Peyer's patch (tissue), 4 donors: ENCODE measurements around the gene VAMP8.

Experiments
- CTCF ChIP-seq, 6 experiments: fragments of 450-650 bp in 4 of 6; fragments of 200-600 bp in 2 of 6; sonication (generic) in 1 of 6; IDR thresholded peaks; one replicate each; pipeline ENCODE4 v1.5.1; 2017 to 2019; ENCODE audit warnings: antibody characterized with exemption in 6 of 6, mild to moderate bottlenecking in 3 of 6, moderate library complexity in 1 of 6
- POLR2A ChIP-seq, 2 donors: fragments of 450-650 bp; IDR thresholded peaks; one replicate each; pipeline ENCODE4 v1.5.1; 2017; ENCODE audit warnings: antibody characterized with exemption in 2 of 2, mild to moderate bottlenecking in 2 of 2, moderate library complexity in 2 of 2

GRCh38 chr2:85607268-85608215, 30.2 kb downstream of the VAMP8 start:
- no peak for TF ChIP-seq CTCF (IDR thresholded peaks at IDR 0.05)
- no peak for TF ChIP-seq POLR2A (IDR thresholded peaks at IDR 0.05)
